ENCODE data around the gene DGKB.
"Not testable (repeated sequence)": the region's sequence is repeated elsewhere in the genome, so short reads cannot be mapped to it uniquely, and the experiment has no call there.

The DGKB gene

DNA sequence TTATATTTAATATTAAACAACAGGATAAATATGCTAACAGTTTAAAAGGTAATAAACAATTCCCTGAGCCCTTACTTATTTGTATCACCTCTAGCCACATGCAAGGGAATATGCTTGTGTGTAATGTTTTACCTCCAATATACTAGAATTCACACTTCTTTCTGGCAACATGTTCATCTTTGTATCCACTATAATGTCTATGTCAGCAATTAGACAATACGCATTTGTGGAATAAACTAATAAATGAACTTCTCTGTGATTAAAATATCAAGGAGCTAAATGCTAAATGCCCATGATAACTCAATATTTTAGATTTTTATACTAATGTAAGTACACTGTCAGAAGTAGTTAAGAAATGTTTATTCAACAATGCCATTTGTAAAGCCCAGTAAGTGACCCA lies 350.5 kb downstream of the DGKB start:
- DNase-seq: no peak

DNA sequence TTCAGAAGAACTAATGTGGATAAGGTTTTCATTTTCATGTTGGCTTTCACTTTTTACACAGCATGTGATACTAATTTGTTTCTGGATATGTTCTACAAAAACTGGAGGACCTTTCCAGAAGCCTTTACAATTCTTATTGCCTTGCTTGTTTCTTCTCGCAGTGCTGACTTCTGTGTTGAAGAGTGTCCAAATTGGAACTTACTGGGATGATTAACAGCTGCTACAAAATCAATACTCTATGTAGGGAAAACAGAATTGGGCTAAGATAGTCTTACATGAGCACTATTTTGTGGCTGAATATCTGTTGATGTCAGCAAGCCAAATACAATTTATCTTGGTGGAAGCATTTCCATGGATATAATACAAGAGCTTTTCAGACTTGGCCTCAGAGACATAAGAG lies 351.2 kb downstream of the DGKB start:
- DNase-seq: no peak

DNA sequence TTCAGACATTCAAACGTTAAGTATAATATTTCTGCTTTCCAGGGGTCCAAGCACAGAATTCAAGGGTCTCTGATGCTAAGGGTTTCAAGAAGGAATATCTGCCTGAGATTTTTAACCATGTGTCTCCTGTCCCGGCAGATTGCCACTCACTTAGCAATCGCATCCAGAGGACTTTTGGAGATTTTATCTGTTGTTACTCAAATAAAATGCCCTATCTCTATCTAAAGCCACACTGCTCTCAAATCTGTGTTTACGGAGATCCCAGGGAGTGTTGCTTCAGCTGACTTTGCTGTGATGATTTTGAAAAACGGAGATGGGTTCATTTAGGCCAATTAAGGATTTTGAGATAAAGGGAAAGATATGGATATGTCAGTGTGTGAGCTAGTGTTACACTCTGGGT lies 359.9 kb downstream of the DGKB start:
- no peak for DNase-seq

DNA sequence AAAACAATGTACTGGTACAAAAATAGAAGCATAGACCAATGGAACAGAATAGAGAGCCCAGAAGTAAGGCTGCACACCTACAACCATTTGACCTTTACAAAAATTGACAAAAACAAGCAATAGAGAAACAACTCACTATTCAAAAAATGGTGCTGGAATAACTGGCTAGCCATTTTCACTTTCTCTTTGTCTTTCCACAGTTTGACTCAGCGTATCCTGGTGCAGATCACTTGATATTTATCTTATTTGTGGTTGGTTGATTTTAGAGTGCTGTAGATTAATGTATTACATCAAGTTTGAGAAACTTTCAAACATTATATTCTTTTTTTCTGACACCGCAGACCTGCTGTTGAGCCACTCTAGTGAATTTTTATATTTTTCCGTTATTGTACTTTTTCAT lies 381.4 kb downstream of the DGKB start:
- DNase-seq: no peak

DNA sequence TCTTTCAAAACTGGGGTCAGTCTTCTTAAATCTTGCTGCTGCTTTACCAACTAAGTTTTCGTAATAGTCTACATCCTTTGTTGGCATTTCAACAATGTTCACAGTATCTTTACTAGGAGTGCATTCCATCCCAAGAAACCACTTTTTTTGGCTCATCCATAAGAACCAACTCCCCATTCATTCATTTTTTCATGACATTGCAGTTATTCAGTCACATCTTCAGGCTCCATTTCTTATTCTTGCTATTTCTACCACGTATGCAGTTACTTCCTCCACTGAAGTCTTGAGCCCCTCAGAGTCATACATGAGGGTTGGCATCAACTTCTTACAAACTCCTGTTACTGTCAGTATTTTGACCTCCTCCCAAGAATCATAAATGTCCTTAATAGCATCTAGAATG lies 392.3 kb downstream of the DGKB start:
- no peak for DNase-seq

DNA sequence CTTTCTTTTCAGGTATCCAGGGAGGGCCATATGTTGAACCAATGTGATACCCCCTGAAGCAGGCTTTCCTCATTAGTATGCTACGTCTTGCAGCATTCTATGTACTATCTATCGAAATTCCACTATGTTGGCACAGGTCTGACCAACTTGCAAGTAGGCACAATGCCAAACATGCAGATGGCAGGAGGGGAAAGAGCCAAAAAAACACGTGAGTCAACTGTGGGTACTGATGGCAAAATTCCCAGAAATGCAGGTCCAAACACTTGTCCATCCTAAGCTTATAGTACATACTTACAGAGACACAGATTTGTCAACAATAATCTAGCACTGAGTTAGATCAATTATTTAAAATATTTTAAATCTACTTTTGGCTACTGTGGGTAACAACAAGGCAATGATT lies 394.9 kb downstream of the DGKB start:
- no peak for DNase-seq

DNA sequence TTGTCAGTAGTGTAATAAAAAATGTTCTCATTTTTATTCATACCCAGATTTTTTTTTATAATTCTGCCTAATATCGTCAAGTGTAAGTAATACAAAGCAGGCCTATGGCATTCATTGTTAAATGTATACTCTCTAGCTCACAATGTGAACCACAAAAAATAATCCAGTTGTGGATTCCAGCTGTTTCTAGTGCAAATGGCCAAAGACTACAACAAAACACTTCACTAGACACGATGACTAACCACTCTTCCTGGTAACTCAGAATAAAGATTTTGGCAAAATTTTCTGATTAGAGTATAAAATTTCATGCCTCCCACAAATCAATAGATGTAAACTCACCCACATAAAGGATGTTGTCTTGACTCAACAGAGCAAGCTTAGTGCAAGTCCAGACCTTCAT lies 396.6 kb downstream of the DGKB start:
- no peak for DNase-seq

DNA sequence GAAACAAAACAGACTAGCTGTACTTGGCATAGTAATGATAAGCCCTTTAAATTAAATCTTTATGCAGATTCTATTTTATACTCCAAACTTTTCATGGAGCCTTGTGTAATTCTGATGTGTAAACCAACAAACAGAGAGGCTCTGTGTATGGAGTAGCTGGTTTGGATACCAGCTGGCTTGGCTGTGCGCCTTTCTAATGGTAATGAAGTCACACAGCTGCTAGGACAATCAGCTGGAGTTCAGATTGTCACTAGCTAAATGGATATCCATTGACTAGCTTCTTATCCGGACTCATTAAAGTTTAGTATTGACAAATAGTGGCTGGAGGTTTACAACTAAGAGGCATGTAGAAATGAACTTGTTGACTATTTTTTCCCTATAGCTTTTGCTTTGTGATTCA lies 398.4 kb downstream of the DGKB start:
- no peak for DNase-seq

DNA sequence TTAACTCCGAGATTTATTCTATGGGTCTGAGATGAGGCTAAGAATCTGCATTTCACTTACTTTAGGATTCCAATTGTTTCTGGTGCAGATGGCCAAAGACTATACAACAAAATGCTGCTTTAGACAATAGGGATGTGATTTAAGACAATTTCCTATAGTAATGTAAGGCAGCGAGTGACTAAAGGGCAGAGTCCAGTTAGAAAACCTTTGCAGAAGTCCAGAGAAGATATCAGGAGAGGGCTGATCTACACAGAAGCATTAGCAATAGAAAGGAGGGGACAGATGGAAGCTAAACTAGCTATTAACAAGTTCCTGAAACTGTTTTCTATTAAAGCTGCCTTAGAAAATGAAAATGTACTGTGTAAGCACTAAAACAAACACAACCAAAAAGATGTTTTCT lies 398.9 kb downstream of the DGKB start:
- no peak for DNase-seq

DNA sequence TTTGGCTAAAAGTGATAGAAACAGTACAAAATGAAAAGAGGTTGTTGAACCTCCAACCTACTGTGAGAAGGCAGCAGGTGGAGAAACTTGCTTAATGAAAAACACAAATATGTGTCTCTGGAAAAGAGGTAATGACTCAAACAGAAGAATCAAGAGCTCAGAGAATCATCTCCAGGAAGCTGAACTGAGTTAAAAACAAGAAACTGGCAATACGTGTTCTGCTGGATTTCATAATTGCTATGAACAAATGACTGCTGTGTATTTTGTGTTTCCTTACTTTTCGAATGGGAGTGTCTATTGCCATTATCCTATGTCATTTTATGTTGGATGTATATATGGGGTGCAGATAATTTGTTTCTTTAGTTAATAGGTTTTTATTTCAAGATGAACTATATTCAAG lies 401.1 kb downstream of the DGKB start:
- DNase-seq: no peak

DNA sequence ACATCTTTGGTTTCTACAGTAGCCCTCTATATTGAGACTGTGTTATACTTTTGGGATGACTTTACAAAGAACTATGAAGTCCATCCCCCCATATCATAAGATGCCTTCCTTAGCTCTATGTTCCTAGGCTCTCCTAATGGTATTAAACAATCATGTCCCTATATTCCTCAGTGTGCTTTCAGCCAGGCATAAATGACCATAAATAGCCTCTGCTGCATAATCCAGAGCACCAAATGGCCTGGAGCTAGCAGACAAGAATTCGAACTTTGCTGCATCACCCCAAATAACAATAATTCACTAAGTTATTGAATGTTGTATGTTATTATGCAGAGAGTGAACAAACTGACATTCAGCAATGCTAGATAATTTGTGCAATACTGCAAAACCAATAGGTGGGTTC lies 405.2 kb downstream of the DGKB start:
- DNase-seq: no peak

DNA sequence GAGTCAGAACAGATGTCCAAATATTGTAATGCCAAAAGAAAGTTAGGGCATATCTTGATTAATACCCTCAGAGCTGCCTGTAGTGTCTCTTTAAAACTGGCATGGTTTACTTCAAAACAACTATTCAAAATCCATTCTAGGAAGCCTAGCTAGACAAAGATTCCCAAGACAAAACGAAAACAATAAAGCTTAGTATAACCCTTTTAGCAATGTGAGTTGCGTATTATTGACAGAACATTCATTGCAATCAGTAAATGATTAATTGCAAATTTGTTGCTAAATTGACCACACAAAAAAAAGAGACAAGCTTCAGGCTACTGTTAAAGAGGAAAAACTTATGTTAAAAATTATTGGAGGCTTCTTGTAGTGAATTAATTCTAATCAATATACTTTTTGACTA lies 406.9 kb downstream of the DGKB start:
- no peak for DNase-seq

DNA sequence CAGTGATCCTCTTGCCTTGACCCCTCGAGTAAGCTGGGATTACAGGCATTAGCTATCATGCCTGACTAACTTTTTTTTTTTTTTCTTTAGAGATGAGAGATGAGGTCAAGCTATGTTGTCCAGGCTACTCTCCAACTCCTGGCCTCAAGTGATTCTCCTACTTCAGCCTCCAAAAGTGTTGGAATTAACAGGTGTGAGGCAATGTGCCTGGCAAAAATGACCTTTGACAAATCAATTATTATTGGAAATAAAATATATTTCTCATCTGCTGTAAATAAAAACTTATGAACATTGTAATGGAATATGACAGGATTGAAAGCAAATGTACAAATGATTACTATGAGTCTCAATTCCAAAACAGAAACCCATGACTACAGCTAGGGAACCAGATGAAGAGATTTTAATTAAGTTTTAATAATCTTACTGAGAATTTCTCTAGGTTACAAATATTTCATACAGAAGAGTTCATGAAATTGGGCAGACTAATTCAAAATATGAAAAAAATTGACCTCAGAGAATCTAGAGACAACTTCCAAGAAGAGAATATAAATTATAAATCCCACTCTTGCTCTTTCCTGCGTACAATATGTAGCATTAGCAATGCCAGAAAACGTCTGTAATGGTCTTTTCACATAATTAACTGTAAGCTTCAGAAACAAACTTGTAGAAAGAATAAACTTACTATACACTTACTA lies 414.7 kb downstream of the DGKB start:
- no peak for DNase-seq

DNA sequence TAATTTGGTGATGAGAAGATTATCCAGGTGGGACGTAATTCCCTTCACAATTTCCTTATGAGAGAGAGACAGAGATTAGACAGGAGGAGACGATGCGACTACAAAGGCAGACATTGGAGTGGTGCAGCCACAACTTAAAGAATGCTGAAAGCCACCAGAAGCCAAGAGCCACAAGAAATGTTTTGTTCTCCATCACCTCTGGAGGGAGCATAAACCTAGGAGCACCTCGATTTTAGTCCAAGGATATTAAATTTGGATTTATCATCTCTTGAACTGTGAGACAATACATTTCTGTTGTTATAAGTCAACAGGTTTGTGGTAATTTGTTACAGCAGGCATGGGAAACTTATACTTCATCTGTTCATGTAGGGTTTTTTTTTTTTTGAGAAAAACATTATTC lies 418.9 kb downstream of the DGKB start:
- DNase-seq: no peak

DNA sequence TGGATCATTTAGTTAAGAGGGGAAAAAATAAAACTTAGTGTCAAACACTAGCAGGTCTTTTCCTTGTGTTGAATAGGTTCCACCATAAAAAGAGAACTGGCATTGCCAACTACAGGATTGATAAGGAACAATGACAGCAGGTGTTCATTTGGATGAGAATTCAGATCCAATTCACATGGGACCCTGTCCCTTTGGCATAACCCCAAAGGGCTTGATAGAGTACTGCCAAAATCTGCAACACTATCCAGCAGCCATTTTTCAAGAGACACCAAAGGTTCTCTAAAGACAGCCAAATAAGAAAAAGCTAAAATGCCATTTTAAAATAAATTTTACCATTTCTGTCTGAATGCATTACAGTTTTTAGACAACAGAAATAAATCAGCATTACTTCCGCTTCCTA lies 422.3 kb downstream of the DGKB start:
- DNase-seq: no peak

DNA sequence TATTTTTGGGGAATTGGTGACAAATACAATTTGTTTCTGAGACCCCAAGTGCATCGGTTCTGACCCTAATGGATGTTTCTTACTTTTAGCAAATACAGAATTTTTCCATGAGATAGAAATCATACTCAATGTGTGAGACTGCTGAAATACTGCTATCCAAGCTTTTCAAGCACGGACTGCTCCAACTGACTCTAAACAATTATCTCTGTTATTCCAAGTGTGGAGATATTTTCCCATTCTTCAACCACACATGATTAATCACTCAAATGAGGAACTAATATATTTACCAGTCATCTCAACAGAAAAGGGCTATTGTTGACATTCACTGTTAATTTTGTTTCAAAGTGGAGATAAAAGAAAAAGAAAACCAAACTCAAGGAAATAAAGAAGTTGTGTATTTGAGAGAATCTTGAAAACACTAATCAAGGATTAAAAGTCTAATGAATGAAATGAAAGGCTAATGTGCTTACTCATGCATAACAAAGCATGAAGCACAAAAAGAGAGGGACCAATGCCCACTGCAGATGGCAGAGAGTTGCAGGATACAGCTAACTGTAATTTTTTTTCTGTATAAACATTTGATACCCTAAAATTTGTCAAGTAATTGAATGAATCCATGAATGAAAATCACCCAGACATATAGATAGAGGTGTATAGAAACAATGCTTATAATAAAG lies 423.6 kb downstream of the DGKB start:
- no peak for DNase-seq

DNA sequence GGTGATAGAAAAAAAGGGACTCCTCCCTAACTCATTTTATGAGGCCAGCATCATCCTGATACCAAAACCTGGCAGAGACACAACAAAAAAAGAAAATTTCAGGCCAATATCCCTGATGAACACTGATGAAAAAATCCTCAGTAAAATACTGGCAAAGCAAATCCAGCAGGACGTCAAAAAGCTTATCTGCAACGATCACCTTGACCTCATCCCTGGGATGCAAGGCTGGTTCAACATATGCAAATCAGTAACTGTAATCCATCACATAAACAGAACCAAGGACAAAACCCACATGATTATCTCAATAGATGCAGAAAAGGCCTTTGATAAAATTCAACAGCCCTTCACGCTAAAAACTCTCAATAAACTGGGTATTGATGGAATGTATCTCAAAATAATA lies 440.8 kb downstream of the DGKB start:
- DNase-seq: not testable (repeated sequence)

DNA sequence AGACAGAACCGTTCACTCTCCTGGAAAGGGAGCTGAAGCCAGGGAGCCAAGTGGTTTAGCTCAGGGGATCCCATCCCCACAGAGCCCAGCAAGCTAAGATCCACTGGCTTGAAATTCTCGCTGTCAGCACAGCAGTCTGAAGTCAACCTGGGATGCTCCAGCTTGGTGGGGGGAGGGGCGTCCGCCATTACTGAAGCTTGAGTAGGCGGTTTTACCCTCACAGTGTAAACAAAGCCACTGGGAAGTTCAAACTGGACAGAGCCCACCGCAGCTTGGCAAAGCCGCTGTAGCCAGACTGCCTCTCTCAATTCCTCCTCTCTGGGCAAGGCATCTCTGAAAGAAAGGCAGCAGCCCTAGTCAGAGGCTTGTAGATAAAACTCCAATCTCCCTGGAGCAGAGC lies 443.7 kb downstream of the DGKB start:
- DNase-seq: not testable (repeated sequence)

DNA sequence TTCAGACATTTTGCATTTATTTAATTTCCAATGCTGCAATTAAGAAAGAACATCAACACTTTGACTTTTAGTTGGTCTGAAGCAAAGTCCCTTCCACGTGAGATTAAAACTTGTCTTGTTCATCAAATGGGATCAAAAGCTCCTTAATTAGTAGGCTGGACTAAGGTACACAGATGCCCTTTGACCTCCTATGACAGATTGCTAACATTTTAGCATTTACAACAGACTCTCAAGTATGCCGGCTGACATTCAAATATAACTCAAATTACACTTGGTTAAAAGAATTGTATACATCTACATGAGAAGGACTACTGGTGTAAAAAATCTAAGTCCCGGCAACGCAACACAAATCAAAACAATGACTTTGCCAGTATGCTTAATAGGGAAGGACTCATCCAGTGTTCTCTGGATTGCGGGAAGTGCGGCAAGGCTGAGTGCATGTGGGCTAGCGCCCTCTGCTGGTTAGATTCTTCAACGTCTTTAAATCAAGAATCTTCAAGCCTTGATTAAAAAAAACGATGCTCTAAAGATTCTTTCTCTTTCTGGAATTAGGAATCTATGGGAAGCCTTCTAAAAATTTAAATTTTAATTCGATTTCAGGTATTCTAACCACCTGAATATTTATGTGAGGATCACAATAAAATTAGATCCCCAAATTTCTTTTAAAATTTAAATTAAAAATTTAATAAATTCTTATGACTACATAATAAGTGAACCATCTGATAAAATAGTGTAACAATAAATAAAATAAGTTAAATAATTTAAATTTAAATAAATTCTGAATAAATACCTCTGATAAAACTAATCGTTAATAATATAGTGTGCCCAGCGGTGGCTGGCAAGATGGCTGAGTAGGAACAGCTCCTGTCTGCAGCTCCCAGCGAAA lies 444.7 kb downstream of the DGKB start:
- DNase-seq: peak; percentile 86

DNA sequence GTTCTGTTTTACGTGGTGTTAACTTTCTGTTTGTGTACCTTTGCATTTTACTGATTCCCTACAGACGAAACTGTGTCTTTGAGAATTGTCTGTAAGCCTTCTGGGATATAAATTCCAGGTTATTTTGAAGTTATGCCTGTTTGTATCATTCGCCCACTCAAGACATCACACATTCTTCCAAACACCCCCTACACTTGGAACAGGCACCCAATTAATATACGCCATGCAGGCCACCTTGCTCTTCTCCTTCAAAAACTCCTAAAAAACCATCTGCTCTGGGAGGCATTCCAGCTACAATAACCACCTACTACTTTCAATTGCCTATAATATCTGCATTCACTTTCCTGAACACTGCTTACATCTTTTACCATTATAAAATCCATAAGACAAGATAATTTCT lies 453.3 kb downstream of the DGKB start:
- no peak for DNase-seq

DNA sequence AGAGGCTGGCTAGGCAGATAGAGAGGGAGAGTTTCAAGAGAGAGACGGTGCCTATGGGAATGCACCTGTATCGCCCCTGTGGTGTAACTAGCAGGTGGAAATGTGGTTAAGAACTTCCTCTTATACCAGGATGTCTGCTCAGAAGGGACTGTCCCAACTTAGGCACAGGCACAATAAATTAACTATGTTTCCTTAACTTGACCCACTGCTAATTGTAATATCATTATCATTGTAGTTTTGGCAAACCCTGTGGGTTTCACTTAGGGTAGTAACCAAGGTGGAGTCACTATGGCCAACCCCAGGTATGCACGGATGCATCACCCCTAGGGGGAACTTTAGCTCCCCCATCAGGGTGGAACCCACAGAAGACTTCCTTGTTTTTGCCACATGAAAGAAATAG lies 455.7 kb downstream of the DGKB start:
- DNase-seq: no peak

DNA sequence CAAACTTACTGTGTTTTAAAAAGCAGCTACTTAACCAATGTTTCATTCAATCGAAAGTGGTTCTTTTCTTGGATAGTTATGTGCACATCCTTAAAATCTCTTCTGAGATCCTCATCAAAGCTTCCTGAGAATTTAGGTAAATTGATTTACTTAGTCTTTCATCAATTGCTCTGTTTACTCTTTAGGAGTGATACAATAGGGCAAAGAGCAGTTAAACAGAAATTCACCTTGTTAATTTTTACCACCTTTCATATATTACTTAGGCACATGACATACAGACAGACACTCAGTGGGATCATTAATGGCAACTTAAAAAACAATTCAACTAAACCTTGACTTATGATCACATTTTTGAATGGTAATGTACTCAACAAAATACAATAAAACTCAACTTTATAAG lies 456.3 kb downstream of the DGKB start:
- no peak for DNase-seq

DNA sequence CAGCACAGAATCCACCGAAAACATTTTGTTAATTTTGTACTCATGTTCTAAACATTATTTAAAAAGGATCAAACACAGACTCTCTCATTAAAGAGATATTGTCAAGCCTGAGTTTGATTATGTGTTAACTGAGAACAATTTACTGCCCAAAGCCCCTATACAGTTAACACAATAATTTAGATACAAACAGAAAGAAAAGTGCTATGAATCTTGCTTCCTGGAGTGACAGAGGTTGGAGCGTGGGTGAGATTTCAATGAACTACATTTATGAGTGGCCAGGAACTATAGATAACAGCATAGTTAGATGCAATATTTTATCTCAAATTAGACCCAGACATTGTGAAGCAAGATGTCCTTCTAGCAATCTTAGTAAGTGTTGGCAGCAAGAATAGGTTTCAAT lies 464.2 kb downstream of the DGKB start:
- DNase-seq: no peak

DNA sequence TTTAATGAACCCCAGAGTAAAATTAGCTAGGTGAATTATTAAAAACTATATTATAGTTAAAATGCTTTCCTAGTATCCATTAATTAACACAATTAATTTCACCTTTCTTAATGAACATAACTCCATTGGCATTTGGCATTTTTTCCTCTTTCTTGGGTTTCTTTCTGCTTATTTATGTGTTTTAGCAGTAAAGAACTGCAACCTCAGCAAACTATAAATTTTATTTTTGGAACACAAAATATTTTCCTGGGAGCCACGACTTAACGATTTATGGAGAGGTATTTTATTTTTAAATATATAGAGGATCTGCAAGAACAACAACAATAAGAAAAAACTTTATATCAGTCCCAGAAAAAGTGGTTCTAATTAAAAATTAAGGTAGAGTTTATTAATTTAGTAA lies 465.7 kb downstream of the DGKB start:
- DNase-seq: no peak

Data from hematopoietic multipotent progenitor cell treated with erythropoietin and hydrocortisone succinate and interleukin-3 and kit ligand, for 6 days (in vitro differentiated cells).